Activated CD4-positive, CD25-positive, alpha-beta regulatory T cell treated with anti-CD3 and anti-CD28 coated beads, Interleukin-2, amount 50 U/mL, for 72 hours (primary cell): ENCODE results near the gene MCM10.

ENCODE experiments used
- DNase-seq: peaks from one replicate; pipeline ENCODE4 v3.0.0; 2021

MCM10 gene

GRCh38 chr10:13167568-13167967, 6.2 kb downstream of the MCM10 start:
- DNase-seq, result no peak

DNA sequence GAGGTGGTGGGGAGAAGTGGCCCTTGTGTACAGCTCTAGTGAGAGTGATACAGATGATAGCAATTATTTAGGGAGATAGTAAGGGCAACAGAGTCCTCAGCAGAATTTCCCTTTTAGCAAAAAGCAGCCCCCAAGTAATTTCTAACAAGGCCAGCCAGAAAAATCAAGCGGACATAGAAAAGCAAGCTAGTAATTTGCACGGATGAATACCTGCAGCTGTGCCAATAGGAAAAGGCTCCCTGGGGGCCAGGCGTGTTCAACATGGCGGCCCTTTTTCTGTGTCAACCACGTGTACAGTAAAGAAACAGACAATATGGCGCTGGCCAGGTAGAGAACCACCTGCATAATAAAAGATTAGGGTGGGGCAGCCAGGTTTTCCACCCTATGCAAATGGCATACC, 7.4 kb downstream of the MCM10 start:
- no peak for DNase-seq

GRCh38 chr10:13173616-13174015, 12.3 kb downstream of the MCM10 start:
- no peak for DNase-seq

GRCh38 chr10:13180788-13181187, 19.4 kb downstream of the MCM10 start:
- no peak for DNase-seq

- DNase-seq, result no peak
Observed at GRCh38 chr10:13182424-13182823, 21.1 kb downstream of the MCM10 start.

- no peak for DNase-seq
Observed at GRCh38 chr10:13183625-13184024, 22.3 kb downstream of the MCM10 start.

- no peak for DNase-seq
Observed at GRCh38 chr10:13184276-13184675, 22.9 kb downstream of the MCM10 start.

DNA sequence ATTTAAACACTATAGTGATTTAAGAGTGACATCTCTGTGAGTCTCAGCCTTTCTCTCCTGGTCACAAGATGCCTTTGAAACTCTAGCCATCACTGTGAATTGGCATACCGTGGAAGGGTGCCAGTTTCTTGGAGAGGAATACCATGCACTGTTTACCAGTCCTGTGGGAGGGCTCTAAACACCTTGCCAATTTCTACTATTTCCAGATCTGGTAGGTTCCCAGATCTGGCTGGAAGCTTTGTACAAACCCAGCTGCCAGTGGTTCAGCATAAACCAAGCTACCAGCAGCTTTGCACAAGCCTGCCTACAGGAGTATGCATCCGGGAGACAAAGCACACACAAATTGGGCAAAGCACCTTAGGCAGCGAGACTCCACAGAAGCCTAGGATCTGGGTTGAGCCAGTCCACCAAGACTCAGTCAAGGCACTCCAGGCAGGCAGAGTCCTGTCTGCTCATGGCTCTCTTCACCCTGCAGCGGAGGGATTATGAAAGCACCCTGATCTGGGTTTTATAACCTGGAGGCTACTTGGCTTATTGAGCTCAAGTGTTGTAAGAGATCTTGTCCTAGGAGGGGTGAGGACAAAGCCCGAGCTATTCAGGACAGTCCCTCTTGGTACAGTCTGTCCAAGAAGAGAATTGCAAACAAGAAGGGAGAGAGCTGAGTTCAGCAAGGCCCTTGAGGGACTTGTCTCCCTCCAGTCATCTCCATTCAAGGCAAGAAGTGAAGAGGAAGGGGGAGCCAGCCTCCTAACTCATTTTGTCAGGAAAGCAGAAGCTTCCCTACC, 23.6 kb downstream of the MCM10 start:
- no peak for DNase-seq

DNA sequence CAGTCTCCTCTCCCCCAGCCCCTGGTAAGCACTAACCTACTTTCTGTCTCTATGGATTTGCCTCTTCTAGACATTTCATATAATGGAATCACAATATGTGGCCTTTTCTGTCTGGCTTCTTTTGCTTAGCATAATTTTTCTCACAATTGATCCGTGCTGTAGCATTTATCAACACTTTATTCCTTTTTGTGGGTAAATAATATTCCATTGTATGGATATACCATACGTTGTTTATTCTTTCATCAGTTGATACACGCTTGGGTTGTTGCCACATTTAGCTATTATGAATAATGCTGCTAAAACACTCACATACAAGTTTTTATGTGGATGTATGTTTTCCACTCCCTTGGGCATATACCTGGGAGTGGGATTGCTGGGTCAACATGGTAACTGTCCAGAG, 25.8 kb downstream of the MCM10 start:
- DNase-seq, result no peak

GRCh38 chr10:13188593-13188992, 27.2 kb downstream of the MCM10 start:
- DNase-seq, result no peak

DNA sequence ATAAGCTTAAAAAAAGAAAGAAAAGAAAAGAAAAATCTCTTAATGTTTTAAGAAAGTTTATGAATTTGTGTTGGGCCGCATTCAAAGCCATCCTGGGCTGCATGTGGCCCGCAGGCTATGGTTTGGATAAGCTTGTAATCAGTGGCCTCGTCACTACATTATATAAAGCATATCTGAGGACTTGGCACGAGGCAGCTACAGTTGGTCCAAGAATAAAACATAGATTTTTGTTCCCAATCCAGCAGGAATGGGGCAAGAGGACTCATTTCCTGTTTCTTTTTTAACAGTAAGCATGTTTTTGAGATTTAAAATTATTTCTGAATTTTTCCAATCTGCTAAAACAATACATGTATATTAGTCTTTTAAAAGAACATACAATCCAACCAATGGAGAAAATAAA, 28.6 kb downstream of the MCM10 start:
- DNase-seq, result no peak

- no peak for DNase-seq
Observed at GRCh38 chr10:13190816-13191215, 29.5 kb downstream of the MCM10 start.

DNA sequence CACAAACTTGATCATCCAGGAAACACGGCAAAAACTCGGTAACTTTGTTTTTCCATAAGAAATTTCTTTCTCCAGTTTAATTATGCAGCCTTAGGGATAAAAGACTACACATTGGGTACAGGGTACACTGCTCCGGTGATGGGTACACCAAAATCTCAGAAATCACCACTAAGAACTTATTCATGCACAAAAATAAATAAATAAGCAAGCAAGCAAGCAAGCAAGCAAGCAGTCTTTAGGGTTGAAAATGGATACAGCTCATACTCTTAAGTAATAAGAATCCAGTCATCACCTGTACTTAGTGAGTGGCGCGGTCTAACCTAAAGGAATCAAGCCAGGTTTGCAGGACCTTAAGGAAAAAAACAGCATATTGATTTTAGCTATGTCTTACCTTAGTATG, 30.0 kb downstream of the MCM10 start:
- no peak for DNase-seq

GRCh38 chr10:13193637-13194036, 32.3 kb downstream of the MCM10 start:
- no peak for DNase-seq

GRCh38 chr10:13195016-13195415, 33.7 kb downstream of the MCM10 start:
- DNase-seq, result no peak

- no peak for DNase-seq
Observed at GRCh38 chr10:13201132-13201531, 39.8 kb downstream of the MCM10 start.

GRCh38 chr10:13206091-13206490, 44.7 kb downstream of the MCM10 start:
- no peak for DNase-seq

- no peak for DNase-seq
Observed at GRCh38 chr10:13206546-13207443, 45.4 kb downstream of the MCM10 start.

DNA sequence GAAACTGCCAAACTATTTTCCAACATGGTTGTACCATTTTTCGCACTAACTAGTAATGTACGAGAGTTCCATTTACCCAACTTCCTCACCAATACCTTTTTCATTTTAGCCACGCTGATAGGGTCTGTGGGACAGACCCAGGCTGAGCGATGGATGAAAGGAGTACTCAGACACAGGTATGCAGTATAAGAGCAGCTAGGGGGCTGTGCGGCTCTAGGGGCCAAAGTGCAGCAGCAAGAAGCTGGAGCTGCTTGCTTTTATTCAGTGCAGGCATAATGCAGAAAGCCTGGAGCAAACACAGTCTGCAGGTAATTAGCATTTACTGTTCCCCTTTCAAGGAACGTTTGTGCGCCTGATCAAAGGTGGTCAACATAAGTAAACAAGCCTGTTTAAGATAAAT, 51.8 kb downstream of the MCM10 start:
- DNase-seq, result no peak

- DNase-seq, result no peak
Observed at GRCh38 chr10:13218878-13219277, 57.5 kb downstream of the MCM10 start.

DNA sequence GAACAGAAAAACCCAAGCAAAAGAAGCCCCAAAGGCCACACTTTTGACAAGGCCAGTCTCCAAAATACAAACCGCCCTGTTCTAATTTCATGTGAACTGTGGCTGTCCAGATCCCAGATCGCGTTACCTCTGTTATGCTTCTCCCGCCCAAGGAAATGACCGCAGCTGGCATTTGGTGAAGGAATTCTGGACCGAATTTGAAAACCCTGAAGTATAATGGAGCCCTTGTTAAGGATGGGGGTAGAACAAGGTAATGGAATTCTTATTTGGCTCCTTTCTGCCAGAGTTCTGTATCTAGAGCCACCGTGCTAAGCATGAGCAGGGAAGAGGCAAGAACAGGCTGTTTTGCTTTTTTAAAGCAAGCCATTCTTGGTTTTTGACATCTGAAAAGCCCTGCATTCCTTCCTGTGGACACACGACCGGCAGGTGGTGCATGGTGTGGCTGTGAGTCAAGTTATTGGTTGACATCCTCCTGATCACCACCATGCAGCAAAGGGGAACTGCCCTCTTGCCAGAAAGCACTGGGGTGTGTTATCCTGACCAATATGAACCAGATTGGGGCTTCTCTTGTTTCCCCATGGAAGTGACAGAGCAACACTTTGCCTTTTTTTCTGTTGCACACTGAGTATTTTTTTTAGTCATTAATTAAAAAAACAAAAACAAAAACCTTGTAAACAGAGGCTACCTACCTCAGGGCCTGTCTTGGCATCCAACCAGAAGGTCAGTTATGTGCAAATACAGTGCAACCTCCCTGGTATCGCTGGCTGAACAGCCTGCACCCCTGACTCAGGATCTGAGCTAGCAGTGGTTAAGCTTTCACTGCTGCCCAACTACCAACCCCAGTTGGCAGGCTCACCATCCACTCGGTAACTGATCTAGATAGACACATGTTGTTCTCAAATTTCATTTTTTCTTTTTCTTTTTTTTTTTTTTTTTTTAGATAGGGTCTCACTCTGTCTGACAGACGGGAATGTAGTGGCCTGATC, 58.6 kb downstream of the MCM10 start:
- DNase-seq, result no peak

- DNase-seq, result no peak
Observed at GRCh38 chr10:13221572-13221971, 60.2 kb downstream of the MCM10 start.

- no peak for DNase-seq
Observed at GRCh38 chr10:13222151-13222550, 60.8 kb downstream of the MCM10 start.
